ENCODE data around the gene TPPP3.

The TPPP3 gene

DNA sequence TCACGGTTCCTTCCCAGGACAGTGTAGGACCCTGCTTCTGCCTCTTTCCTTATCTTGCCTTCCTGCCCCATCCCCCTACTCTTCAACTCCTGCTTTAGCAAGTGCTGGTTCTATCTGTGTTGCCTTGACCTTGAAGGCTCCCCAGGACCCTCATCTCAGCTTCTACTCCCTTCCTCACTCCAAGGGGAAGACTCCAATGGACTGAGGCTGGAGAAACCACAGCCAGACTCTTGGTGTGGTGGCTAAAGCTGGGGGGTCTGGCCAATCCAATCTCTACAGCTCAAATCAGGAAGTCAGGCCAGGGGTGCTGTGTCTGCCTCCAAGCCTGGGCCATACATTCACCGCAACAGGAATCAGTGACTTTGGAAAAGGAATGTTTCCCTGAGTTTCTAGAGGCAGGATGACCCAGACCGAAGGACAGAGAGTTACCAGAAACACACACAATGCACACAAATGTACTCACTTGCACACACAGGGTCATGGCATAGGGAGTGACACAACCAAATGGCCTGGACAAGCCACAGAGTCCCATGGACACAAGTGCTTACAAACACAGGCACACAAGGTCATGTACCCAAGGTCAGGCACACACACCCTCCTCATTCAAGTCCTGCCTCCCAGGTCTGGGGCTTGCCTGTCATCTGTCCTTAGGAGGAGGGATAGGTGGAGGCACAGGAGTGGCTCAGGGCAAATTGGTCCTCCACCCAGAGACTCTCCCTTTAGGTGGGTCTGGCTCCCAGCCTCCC is 35.9 kb upstream of the TPPP3 start:
- TF ChIP-seq EP300 (IDR thresholded peaks at IDR 0.05; ENCODE audit: borderline replicate concordance) (no peak), FOXM1 (IDR thresholded peaks at IDR 0.05; ENCODE audit: borderline replicate concordance, low read depth) (no peak), TAF1 (IDR thresholded peaks at IDR 0.05; ENCODE audit: low read depth) (no peak), CREB1 (IDR thresholded peaks at IDR 0.05; ENCODE audit: low read depth) (no peak), TCF12 (IDR thresholded peaks at IDR 0.05; ENCODE audit: low read depth) (no peak)
- TF ChIP-seq, protein P1, sequence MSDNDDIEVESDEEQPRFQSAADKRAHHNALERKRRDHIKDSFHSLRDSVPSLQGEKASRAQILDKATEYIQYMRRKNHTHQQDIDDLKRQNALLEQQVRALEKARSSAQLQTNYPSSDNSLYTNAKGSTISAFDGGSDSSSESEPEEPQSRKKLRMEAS (IDR thresholded peaks at IDR 0.05): no peak

DNA sequence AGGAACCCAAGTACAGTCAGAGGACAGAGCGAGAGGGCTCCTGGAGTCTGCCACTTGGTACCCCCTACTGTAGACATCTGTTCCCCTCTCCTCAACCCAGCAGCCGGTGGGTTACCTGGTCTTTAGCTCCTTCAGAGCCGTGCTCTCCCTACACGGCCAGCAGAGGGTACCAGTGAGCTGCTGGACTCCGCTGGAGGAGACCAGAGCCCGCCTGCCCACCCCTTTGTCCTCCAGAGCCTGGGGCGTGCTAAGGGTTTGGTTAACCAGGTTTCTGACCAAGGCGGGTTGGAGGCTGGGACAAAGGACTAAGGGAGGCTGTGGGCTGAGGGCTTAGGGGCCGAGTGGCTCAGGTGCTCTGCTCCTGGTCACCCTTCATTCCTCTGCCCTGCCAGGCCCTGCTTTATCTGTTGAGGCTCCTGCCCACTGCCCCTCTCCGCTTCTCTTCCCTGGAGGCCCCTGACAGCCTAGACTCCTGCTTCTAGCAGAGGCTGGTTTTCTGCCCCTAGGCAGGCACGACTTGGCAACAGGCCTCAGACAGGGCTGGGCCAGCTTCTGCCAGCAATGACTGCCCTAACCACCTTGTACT is 34.9 kb upstream of the TPPP3 start:
- TF ChIP-seq RAD21 (IDR thresholded peaks at IDR 0.05; ENCODE audit: low read depth) (peak; percentile 90), CREB1 (IDR thresholded peaks at IDR 0.05; ENCODE audit: low read depth) (no peak), ZBTB7A (IDR thresholded peaks at IDR 0.05; ENCODE audit: low read depth) (0 out of 2 replicates have a peak, but pooled peaks have one; percentile 25)

DNA sequence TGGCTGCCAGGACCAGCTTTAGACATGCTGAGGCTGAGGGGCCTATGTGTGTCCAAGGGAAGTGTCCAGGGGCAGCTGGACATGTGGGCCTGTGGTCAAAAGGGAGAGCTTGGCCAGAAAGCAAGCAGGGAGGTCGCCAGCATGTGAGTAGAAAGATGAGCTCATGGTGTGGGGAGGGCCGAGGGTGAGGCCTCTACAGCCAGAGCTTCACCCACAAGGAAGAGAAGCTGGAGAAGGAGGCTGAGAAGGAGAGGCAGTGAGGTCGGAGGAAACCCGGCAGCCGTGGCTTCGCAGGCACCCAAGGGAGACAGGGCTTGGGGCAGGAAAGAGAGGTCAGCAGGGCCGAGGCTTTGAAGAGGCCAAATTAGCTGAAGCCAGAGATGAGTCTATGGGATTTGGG is 33.7 kb upstream of the TPPP3 start:
- TF ChIP-seq, protein P2, sequence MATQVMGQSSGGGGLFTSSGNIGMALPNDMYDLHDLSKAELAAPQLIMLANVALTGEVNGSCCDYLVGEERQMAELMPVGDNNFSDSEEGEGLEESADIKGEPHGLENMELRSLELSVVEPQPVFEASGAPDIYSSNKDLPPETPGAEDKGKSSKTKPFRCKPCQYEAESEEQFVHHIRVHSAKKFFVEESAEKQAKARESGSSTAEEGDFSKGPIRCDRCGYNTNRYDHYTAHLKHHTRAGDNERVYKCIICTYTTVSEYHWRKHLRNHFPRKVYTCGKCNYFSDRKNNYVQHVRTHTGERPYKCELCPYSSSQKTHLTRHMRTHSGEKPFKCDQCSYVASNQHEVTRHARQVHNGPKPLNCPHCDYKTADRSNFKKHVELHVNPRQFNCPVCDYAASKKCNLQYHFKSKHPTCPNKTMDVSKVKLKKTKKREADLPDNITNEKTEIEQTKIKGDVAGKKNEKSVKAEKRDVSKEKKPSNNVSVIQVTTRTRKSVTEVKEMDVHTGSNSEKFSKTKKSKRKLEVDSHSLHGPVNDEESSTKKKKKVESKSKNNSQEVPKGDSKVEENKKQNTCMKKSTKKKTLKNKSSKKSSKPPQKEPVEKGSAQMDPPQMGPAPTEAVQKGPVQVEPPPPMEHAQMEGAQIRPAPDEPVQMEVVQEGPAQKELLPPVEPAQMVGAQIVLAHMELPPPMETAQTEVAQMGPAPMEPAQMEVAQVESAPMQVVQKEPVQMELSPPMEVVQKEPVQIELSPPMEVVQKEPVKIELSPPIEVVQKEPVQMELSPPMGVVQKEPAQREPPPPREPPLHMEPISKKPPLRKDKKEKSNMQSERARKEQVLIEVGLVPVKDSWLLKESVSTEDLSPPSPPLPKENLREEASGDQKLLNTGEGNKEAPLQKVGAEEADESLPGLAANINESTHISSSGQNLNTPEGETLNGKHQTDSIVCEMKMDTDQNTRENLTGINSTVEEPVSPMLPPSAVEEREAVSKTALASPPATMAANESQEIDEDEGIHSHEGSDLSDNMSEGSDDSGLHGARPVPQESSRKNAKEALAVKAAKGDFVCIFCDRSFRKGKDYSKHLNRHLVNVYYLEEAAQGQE (IDR thresholded peaks at IDR 0.05; ENCODE audit: low read depth): no peak
- TF ChIP-seq, protein P3, sequence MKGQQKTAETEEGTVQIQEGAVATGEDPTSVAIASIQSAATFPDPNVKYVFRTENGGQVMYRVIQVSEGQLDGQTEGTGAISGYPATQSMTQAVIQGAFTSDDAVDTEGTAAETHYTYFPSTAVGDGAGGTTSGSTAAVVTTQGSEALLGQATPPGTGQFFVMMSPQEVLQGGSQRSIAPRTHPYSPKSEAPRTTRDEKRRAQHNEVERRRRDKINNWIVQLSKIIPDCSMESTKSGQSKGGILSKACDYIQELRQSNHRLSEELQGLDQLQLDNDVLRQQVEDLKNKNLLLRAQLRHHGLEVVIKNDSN (IDR thresholded peaks at IDR 0.05): no peak
- no peak for TF ChIP-seq RAD21 (IDR thresholded peaks at IDR 0.05; ENCODE audit: low read depth)
- no peak for TF ChIP-seq TEAD4 (IDR thresholded peaks at IDR 0.05)
- TF ChIP-seq ZBTB7A (IDR thresholded peaks at IDR 0.05; ENCODE audit: low read depth): no peak
- TF ChIP-seq EP300 (IDR thresholded peaks at IDR 0.05; ENCODE audit: borderline replicate concordance): no peak
- TF ChIP-seq TAF1 (IDR thresholded peaks at IDR 0.05; ENCODE audit: low read depth): no peak
- TF ChIP-seq, protein P1 (IDR thresholded peaks at IDR 0.05): no peak
- no peak for TF ChIP-seq CREB1 (IDR thresholded peaks at IDR 0.05; ENCODE audit: low read depth)
- no peak for TF ChIP-seq TCF12 (IDR thresholded peaks at IDR 0.05; ENCODE audit: low read depth)
- TF ChIP-seq NFIC (IDR thresholded peaks at IDR 0.05): no peak
- no peak for TF ChIP-seq FOXM1 (IDR thresholded peaks at IDR 0.05; ENCODE audit: borderline replicate concordance, low read depth)
- TF ChIP-seq EGR1 (IDR thresholded peaks at IDR 0.05): no peak
- no peak for TF ChIP-seq YY1 (IDR thresholded peaks at IDR 0.05; ENCODE audit: low read depth)
- no peak for TF ChIP-seq CEBPB (IDR thresholded peaks at IDR 0.05)

DNA sequence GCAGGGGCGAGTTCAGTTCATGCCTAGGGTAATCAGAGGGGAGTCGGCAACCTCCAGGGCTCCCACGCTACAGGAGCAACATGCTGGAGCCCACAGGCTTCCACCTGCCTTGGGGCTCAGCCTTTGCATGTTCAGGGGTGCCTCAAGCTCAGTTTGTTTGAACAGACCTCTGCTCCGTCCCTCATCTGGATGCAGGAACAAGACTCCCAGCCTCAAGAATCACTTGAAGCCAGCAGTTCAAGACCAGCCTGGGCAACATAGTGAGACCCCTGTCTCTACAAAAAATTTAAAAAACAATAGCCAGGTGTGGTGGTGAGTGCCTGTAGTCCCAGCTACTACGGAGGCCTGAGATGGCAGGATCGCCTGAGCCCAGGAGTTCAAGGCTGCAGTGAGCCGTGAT is 32.7 kb upstream of the TPPP3 start:
- no peak for TF ChIP-seq NFIC (IDR thresholded peaks at IDR 0.05)
- TF ChIP-seq, protein P2 (IDR thresholded peaks at IDR 0.05; ENCODE audit: low read depth): no peak
- no peak for TF ChIP-seq ZBTB7A (IDR thresholded peaks at IDR 0.05; ENCODE audit: low read depth)
- TF ChIP-seq TCF12 (IDR thresholded peaks at IDR 0.05; ENCODE audit: low read depth): no peak
- TF ChIP-seq TEAD4 (IDR thresholded peaks at IDR 0.05): no peak
- TF ChIP-seq RAD21 (IDR thresholded peaks at IDR 0.05; ENCODE audit: low read depth): no peak

DNA sequence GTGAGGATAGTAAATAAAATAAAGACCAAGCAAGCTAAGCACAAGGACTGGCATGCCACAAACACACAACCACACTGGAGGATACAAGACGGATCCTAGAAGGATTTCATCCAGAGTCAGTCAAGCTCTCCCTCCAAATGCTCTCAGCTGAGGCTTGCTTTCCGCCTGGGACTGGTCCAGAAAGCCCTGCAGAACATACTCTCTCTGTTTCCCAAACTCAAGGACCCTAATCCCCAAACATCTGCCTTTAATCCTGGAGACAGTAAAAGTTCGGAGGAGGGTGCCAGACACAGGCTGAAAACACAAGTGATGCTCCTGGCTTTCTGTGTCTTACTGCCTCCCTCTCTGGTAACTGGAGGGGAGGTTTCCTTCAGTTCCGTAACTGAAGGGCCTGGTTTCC is 32.3 kb upstream of the TPPP3 start:
- no peak for TF ChIP-seq TEAD4 (IDR thresholded peaks at IDR 0.05)
- no peak for TF ChIP-seq RAD21 (IDR thresholded peaks at IDR 0.05; ENCODE audit: low read depth)
- no peak for TF ChIP-seq EGR1 (IDR thresholded peaks at IDR 0.05)

DNA sequence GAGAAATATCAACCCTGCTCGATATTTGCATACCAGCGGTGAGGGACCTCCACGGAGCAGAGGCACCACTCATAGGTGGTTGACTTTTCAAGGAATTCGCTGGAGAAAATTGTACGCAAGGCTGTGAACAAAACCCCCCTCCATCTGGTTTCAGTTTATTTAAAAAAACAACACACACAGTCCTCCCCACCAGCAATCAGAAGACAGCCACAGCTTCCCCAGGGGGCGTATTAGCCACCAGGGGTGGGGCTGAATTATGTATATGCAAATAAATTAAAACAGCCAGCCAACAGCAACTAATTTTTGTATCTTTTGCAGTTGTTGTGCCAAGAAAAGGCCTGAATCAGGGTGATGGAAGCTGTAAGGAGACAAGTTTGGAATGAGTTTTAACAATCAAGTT is 31.8 kb upstream of the TPPP3 start:
- TF ChIP-seq, protein P2 (IDR thresholded peaks at IDR 0.05; ENCODE audit: low read depth): no peak
- no peak for TF ChIP-seq FOXM1 (IDR thresholded peaks at IDR 0.05; ENCODE audit: borderline replicate concordance, low read depth)
- TF ChIP-seq, protein P1 (IDR thresholded peaks at IDR 0.05): no peak
- no peak for TF ChIP-seq RAD21 (IDR thresholded peaks at IDR 0.05; ENCODE audit: low read depth)
- no peak for TF ChIP-seq EGR1 (IDR thresholded peaks at IDR 0.05)
- no peak for TF ChIP-seq TAF1 (IDR thresholded peaks at IDR 0.05; ENCODE audit: low read depth)
- TF ChIP-seq CREB1 (IDR thresholded peaks at IDR 0.05; ENCODE audit: low read depth): no peak
- TF ChIP-seq TCF12 (IDR thresholded peaks at IDR 0.05; ENCODE audit: low read depth): no peak
- no peak for TF ChIP-seq EP300 (IDR thresholded peaks at IDR 0.05; ENCODE audit: borderline replicate concordance)
- TF ChIP-seq NFIC (IDR thresholded peaks at IDR 0.05): no peak
- no peak for TF ChIP-seq YY1 (IDR thresholded peaks at IDR 0.05; ENCODE audit: low read depth)
- TF ChIP-seq CEBPB (IDR thresholded peaks at IDR 0.05): no peak

Data from Ishikawa (cell line).